Suprapubic skin (tissue), 4 donors: ENCODE results near the gene BARD1. TPM values are rescaled to one million over a fixed set of nuclear protein-coding genes. Genes with fewer than 3 reads are reported as not detected.

Experiments used
- DNase-seq, 2 donors: peaks; one replicate each; pipeline ENCODE4 v3.0.0-alpha.2; 2019; ENCODE audit warnings: low spot score in 2 of 2
- H3K27ac ChIP-seq: fragments of 200-600 bp; sonication (generic); one replicate; pipeline ENCODE4 v1.5.1; 2019
- H3K27me3 ChIP-seq: fragments of 200-600 bp; sonication (generic); one replicate; pipeline ENCODE4 v1.5.1; 2019
- H3K36me3 ChIP-seq: fragments of 200-600 bp; sonication (generic); one replicate; pipeline ENCODE4 v1.5.1; 2019
- H3K4me1 ChIP-seq: fragments of 200-600 bp; sonication (generic); one replicate; pipeline ENCODE4 v1.5.1; 2019
- H3K4me3 ChIP-seq: fragments of 200-600 bp; sonication (generic); one replicate; pipeline ENCODE4 v1.5.1; 2019; ENCODE audit warnings: mild to moderate bottlenecking
- H3K9me3 ChIP-seq: fragments of 200-600 bp; sonication (generic); one replicate; pipeline ENCODE4 v1.5.1; 2019
- CTCF ChIP-seq, 2 donors: fragments of 200-600 bp in 1 of 2; fragments of 450-650 bp in 1 of 2; sonication (generic) in 1 of 2; IDR thresholded peaks; one replicate each; pipeline ENCODE4 v1.5.1; 2016 to 2019; ENCODE audit warnings: antibody characterized with exemption in 2 of 2, mild to moderate bottlenecking in 1 of 2, moderate library complexity in 1 of 2
- EP300 ChIP-seq: sonication (generic); formaldehyde crosslinking; IDR thresholded peaks from one replicate; pipeline ENCODE4 v1.6.1; 2017; ENCODE audit warnings: antibody characterized with exemption
- POLR2A ChIP-seq, 2 donors: fragments of 450-650 bp; IDR thresholded peaks; one replicate each; pipeline ENCODE4 v1.6.1; 2017; ENCODE audit warnings: antibody characterized with exemption in 2 of 2, mild to moderate bottlenecking in 2 of 2, moderate library complexity in 2 of 2
- POLR2AphosphoS5 ChIP-seq, 3 donors: sonication (generic); formaldehyde crosslinking; IDR thresholded peaks; one replicate each; pipeline ENCODE4 v1.6.1; 2017; ENCODE audit warnings: antibody characterized with exemption in 3 of 3
- WGBS: methylation state at CpG from one replicate; pipeline ENCODE4 v1.1.5; 2018; 5-methylcytosine and 5-hydroxymethylcytosine counted together
- total RNA-seq, 4 donors: library from RNA; depleted of rRNA; stranded (reverse); fragments of >200 nt; gene quantifications; one replicate each; pipeline ENCODE4 v1.1.0, GENCODE V29; 2016

Gene BARD1
- total RNA-seq, 4 donors from 2014 or later = 26.2 to 75.9 (median 32.3) TPM

- H3K27me3 ChIP-seq = no peaks in the 10 kb centered on the region
- no peak overlapping the region for H3K4me3 ChIP-seq
- peaks cover 6% of the 10 kb centered on the region for H3K36me3 ChIP-seq
- no peaks in the 10 kb centered on the region for H3K9me3 ChIP-seq
- no peaks in the 10 kb centered on the region for H3K4me1 ChIP-seq
- DNase-seq = no peak
- H3K27ac ChIP-seq = no peak overlapping the region
- TF ChIP-seq EP300 = no peak
- TF ChIP-seq POLR2A (IDR thresholded peaks at IDR 0.05) = no peak
- no peak for TF ChIP-seq CTCF (IDR thresholded peaks at IDR 0.05)
- no peak for TF ChIP-seq POLR2AphosphoS5 (IDR thresholded peaks at IDR 0.05)
- 90% methylated on average over 1 of the region's 1 CpG for WGBS
Observed at GRCh38 chr2:214742119-214742518, 67.4 kb downstream of the BARD1 start.

GRCh38 chr2:214740867-214741395 is 68.6 kb downstream of the BARD1 start:
- Histone ChIP-seq H3K36me3 (peaks cover 6% of the 10 kb centered on the region), H3K9me3 (no peaks in the 10 kb centered on the region), H3K4me1 (no peaks in the 10 kb centered on the region), H3K4me3 (no peak overlapping the region), H3K27me3 (no peaks in the 10 kb centered on the region), H3K27ac (no peak overlapping the region)
- no peak for DNase-seq
- TF ChIP-seq POLR2A (IDR thresholded peaks at IDR 0.05) (no peak), CTCF (IDR thresholded peaks at IDR 0.05) (no peak), EP300 (no peak), POLR2AphosphoS5 (IDR thresholded peaks at IDR 0.05) (no peak)
- WGBS = 77% methylated on average over 1 of the region's 1 CpG

GRCh38 chr2:214737188-214737587 is 72.3 kb downstream of the BARD1 start:
- no peaks in the 10 kb centered on the region for H3K9me3 ChIP-seq
- no peaks in the 10 kb centered on the region for H3K4me1 ChIP-seq
- no peak overlapping the region for H3K4me3 ChIP-seq
- DNase-seq = no peak
- 91% methylated on average over 3 of the region's 3 CpGs for WGBS
- no peaks in the 10 kb centered on the region for H3K36me3 ChIP-seq
- no peak overlapping the region for H3K27ac ChIP-seq
- no peak for TF ChIP-seq POLR2A (IDR thresholded peaks at IDR 0.05)
- TF ChIP-seq EP300 = no peak
- no peak for TF ChIP-seq CTCF (IDR thresholded peaks at IDR 0.05)
- no peak for TF ChIP-seq POLR2AphosphoS5 (IDR thresholded peaks at IDR 0.05)
- no peaks in the 10 kb centered on the region for H3K27me3 ChIP-seq

- DNase-seq = no peak
- WGBS = 76% methylated on average over 3 of the region's 3 CpGs
- H3K27me3 ChIP-seq = no peaks in the 10 kb centered on the region
- no peak overlapping the region for H3K27ac ChIP-seq
- TF ChIP-seq EP300 (no peak), POLR2A (IDR thresholded peaks at IDR 0.05) (no peak), POLR2AphosphoS5 (IDR thresholded peaks at IDR 0.05) (no peak), CTCF (IDR thresholded peaks at IDR 0.05) (no peak)
- peaks cover 14% of the 10 kb centered on the region for H3K36me3 ChIP-seq
- H3K9me3 ChIP-seq = no peaks in the 10 kb centered on the region
- no peak overlapping the region for H3K4me3 ChIP-seq
- no peaks in the 10 kb centered on the region for H3K4me1 ChIP-seq
Observed at GRCh38 chr2:214730800-214731407, 78.6 kb downstream of the BARD1 start.

- no peaks in the 10 kb centered on the region for H3K27me3 ChIP-seq
- H3K27ac ChIP-seq = no peak overlapping the region
- H3K4me3 ChIP-seq = no peak overlapping the region
- no peak for DNase-seq
- no peaks in the 10 kb centered on the region for H3K4me1 ChIP-seq
- H3K36me3 ChIP-seq = peaks cover 14% of the 10 kb centered on the region
- H3K9me3 ChIP-seq = no peaks in the 10 kb centered on the region
- TF ChIP-seq CTCF (IDR thresholded peaks at IDR 0.05) (no peak), EP300 (no peak), POLR2A (IDR thresholded peaks at IDR 0.05) (no peak), POLR2AphosphoS5 (IDR thresholded peaks at IDR 0.05) (no peak)
- WGBS = 81% methylated on average over 3 of the region's 3 CpGs
Observed at GRCh38 chr2:214730248-214730647, 79.2 kb downstream of the BARD1 start.
